Common myeloid progenitor, CD34-positive (primary cell): ENCODE results near the gene BEGAIN.

Source experiments
- CTCF ChIA-PET: fragments of 350-600 bp; sonication (Branson Sonifier 250); formaldehyde crosslinking; loops from one replicate; lab custom pipeline; 2021; ENCODE audit warnings: antibody characterized with exemption; lab: Charles Lee
- POLR2A ChIA-PET: fragments of 350-600 bp; sonication (Branson Sonifier 250); formaldehyde crosslinking; loops from one replicate; lab custom pipeline; 2021; ENCODE audit warnings: antibody characterized with exemption; lab: Charles Lee
- DNase-seq, 3 donors: peaks; one replicate each; pipeline versions ENCODE4 v3.0.0 to v3.0.0-alpha.2; 2013
- H3K27ac ChIP-seq, 2 experiments: 1 replicate in 1 of 2; 2 replicates in 1 of 2; pipeline ENCODE4 v1.7.0; 2013; ENCODE audit warnings: inconsistent platforms in 2 of 2, low read length in 2 of 2, mild to moderate bottlenecking in 2 of 2, low read depth in 1 of 2, moderate library complexity in 1 of 2; ENCODE audit not compliant: severe bottlenecking in 2 of 2, insufficient read depth in 1 of 2, poor library complexity in 1 of 2
- H3K27me3 ChIP-seq, 5 experiments: replicated peaks in 2 of 5; 1 replicate in 3 of 5; 2 replicates in 2 of 5; pipeline versions ENCODE4 v1.6.1 to v1.7.0; 2013; ENCODE audit warnings: low read length in 4 of 5, mild to moderate bottlenecking in 2 of 5, moderate library complexity in 2 of 5, inconsistent platforms in 1 of 5; ENCODE audit not compliant: insufficient read depth in 5 of 5, control insufficient read depth in 4 of 5
- H3K36me3 ChIP-seq, 4 experiments: 1 replicate in 2 of 4; 2 replicates in 2 of 4; pipeline versions ENCODE4 v1.6.1 to v1.7.0; 2013; ENCODE audit warnings: low read length in 3 of 4, control low read depth in 1 of 4, mild to moderate bottlenecking in 1 of 4; ENCODE audit not compliant: control insufficient read depth in 4 of 4, insufficient read depth in 4 of 4
- H3K4me1 ChIP-seq, 4 experiments: 1 replicate in 3 of 4; 2 replicates in 1 of 4; pipeline versions ENCODE4 v1.6.1 to v1.7.1; 2013; ENCODE audit warnings: low read length in 3 of 4, mild to moderate bottlenecking in 3 of 4, control low read depth in 1 of 4, inconsistent platforms in 1 of 4, moderate library complexity in 1 of 4; ENCODE audit not compliant: control insufficient read depth in 4 of 4, insufficient read depth in 4 of 4; ENCODE audit errors: control extremely low read depth in 1 of 4
- H3K4me3 ChIP-seq, 7 experiments: 1 replicate in 4 of 7; 2 replicates in 3 of 7; pipeline versions ENCODE4 v1.5.1 to v1.7.0; 2013; ENCODE audit warnings: mild to moderate bottlenecking in 7 of 7, low read length in 6 of 7, moderate library complexity in 6 of 7, inconsistent platforms in 2 of 7, low read depth in 2 of 7, control low read depth in 1 of 7; ENCODE audit not compliant: insufficient read depth in 4 of 7, control insufficient read depth in 1 of 7; ENCODE audit errors: extremely low read depth in 1 of 7
- H3K9me3 ChIP-seq, 5 experiments: 1 replicate in 4 of 5; 2 replicates in 1 of 5; pipeline versions ENCODE4 v1.6.1 to v1.7.1; 2013; ENCODE audit warnings: low read length in 4 of 5, mild to moderate bottlenecking in 2 of 5, inconsistent platforms in 1 of 5, low read depth in 1 of 5, moderate library complexity in 1 of 5; ENCODE audit not compliant: control insufficient read depth in 4 of 5, insufficient read depth in 2 of 5; ENCODE audit errors: control extremely low read depth in 1 of 5
- WGBS: methylation state at CpG from one replicate; pipeline ENCODE4 v1.1.5; 2013; ENCODE audit not compliant: insufficient coverage; 5-methylcytosine and 5-hydroxymethylcytosine counted together

Gene BEGAIN

GRCh38 chr14:100576091-100577085 lies 10.8 kb downstream of the BEGAIN start:
- WGBS: 98% methylated on average over 20 of the region's 26 CpGs
- ChIA-PET POLR2A (interaction anchor here (0.6 kb wide), 1 partner anchor 15 kb away, joined by 3 read pairs; no protein-coding TSS in a partner anchor), CTCF (interaction anchor here (1.0 kb wide), 1 partner anchor 31 kb away, joined by 3 read pairs; no protein-coding TSS in a partner anchor)
- Histone ChIP-seq H3K36me3 (no peaks in the 10 kb centered on the region), H3K4me1 (peaks cover 0 to 4% (median 2%) of the 10 kb centered on the region in 4 experiments), H3K4me3 (no peak overlapping the region), H3K27ac (no peak overlapping the region), H3K9me3 (no peaks in the 10 kb centered on the region), H3K27me3 (peaks cover 0 to 27% (median 4%) of the 10 kb centered on the region in 5 experiments)
- DNase-seq: no peak

DNA sequence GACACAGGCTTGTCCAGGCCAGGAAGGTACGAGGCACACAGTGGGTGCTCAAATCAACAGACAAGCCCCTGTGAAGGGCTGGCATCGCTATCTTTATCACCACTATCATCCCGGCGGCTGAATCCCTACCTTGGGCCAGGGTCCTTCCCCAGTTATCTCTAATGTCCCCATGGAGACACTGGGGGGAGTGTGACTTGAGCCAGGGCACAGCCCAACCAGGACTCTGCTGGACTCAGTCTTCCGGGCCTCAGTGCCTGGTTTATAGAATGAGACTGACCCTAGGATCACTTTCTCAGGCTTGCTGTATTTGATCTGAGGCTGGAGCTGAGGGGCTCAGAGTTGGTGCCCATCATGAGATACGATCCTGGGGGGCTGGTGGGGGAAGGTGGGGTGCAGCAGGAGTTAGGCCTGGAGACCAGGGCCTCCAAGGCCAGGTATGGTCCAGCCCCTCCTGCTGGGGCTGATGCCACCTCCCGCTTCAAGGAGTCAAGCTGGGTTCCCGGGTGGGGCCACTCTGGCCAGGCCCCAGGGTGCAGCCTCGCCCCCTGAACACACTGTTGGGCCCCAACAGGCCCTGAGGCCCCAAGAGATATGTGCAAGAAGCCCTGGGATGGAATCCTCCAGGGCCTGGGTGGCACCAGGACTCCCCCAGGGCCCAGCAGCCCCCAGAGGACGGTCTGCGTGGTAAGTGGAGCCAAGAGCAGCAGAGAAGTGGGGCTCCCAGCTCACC lies 11.8 kb downstream of the BEGAIN start:
- H3K4me1 ChIP-seq: peaks cover 0 to 4% (median 2%) of the 10 kb centered on the region in 4 experiments
- H3K27me3 ChIP-seq: peaks cover 0 to 36% (median 7%) of the 10 kb centered on the region in 5 experiments
- CTCF ChIA-PET: no interaction called here
- H3K36me3 ChIP-seq: no peaks in the 10 kb centered on the region
- no peak overlapping the region for H3K4me3 ChIP-seq
- H3K27ac ChIP-seq: no peak overlapping the region
- no peak for DNase-seq
- H3K9me3 ChIP-seq: no peaks in the 10 kb centered on the region
- POLR2A ChIA-PET: interaction anchor here (0.6 kb wide), 2 partner anchors 541 to 1014 kb away, joined by 4 read pairs; no protein-coding TSS in a partner anchor
- WGBS: 96% methylated on average over 10 of the region's 11 CpGs

DNA sequence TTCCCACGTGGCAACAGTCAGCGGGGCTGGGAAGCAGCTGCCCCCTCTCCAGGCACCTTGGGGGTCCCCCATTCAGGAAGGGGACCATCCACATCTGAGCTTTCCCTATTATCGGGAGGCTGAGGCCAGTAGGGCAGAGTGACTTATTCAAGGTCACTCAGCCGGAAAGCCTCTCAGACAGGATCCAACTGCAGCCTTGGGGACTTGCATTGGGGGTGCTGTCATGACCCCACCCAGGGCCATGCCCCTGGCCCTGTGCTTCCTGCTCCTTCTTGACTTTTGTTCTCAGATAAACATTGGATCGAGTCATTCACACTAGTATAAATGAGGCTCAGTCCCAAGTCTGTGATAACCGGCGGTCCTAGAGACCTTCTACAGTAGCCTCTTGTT lies 12.6 kb downstream of the BEGAIN start:
- 94% methylated on average over 7 of the region's 7 CpGs for WGBS
- no peaks in the 10 kb centered on the region for H3K9me3 ChIP-seq
- peaks cover 0 to 4% (median 2%) of the 10 kb centered on the region in 4 experiments for H3K4me1 ChIP-seq
- POLR2A ChIA-PET: no interaction called here
- CTCF ChIA-PET: no interaction called here
- peaks cover 0 to 44% (median 14%) of the 10 kb centered on the region in 5 experiments for H3K27me3 ChIP-seq
- DNase-seq: no peak
- H3K27ac ChIP-seq: no peak overlapping the region
- H3K36me3 ChIP-seq: no peaks in the 10 kb centered on the region
- H3K4me3 ChIP-seq: no peak overlapping the region

DNA sequence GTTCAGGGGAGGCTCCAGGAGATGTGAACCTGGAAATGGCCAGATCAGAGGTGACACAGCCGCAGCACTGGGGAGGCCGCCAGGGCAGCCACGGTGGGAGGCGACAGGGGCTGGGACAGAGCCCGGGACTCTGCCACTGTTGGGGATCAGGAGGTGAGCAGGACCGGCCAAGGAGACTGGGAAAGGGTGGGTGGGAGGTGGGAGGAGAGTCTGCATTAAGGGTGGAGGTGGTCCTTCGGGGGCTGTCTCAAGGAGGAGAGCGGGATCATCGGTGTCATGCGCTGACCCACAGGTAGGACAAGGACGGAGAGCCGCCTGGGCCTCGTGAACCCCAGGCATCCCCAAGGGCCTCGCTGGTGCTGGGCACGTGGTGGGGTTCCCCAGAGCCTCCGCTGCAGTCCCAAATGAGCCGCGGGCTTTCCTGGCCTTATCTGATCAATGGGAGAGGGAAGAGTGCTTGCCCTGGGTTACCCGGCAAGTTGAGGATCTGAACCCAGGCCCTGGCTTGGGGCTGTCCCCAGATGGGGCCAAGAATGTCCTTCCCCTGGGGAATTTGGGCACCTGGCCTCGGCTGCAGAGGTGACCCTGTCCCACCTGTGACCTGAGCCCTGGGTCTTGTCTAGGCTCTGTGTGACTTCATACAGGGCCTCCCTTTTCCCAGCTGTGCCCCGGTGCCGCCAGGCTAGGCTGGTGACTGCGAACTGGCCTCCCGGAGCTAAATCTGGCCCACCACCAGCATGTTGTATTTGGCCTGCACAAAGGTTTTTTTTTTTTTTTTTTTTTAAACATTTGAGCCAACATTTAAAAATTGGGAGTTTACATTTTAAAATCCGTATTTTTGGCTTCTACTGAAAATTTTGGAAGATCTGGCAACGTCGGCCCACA lies 13.2 kb downstream of the BEGAIN start:
- ChIA-PET POLR2A (no interaction called here), CTCF (no interaction called here)
- peaks cover 0 to 51% (median 19%) of the 10 kb centered on the region in 5 experiments for H3K27me3 ChIP-seq
- no peaks in the 10 kb centered on the region for H3K36me3 ChIP-seq
- WGBS: 99% methylated on average over 20 of the region's 27 CpGs
- no peak overlapping the region for H3K27ac ChIP-seq
- H3K4me1 ChIP-seq: peaks cover 0 to 6% (median 2%) of the 10 kb centered on the region in 4 experiments
- DNase-seq: no peak
- no peaks in the 10 kb centered on the region for H3K9me3 ChIP-seq
- H3K4me3 ChIP-seq: no peak overlapping the region

DNA sequence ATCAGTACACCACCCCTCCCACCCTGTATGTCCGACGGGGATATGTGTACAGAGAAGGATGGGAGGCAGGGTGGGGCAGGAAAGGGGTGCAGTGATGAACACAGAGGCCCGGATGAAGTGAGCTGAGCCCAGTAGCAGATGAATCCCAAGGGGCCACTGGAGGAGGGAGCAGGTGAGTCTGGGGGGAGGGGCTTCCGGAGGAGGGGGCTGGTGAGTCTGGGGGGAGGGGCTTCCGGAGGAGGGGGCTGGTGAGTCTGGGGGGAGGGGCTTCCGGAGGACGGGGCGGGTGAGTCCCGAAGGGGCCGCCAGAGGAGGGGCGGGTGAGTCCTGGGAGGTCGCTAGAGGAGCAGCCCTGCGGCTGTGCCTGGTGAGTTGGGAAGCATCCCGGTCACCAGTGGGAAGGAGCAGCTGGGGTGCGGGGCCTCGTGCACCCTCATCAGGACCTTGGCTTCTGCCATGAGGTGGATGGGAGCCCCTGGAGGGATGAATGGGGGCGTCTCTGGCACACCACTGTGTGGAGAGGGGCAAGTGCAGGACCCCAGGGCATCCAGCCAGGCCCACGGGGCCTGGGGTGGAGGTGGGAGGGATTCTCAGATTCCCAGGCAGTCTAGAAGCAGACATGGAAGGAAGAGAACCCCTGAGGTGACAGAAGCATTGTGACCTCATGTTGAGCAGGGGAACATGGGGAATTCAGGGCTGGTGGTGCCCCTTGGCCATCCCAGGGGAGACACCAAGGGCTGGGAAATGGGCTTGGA lies 14.0 kb downstream of the BEGAIN start:
- H3K27me3 ChIP-seq: peaks cover 0 to 59% (median 19%) of the 10 kb centered on the region in 5 experiments
- no peak for DNase-seq
- peaks cover 0 to 14% (median 10%) of the 10 kb centered on the region in 4 experiments for H3K4me1 ChIP-seq
- ChIA-PET CTCF (interaction anchor here (1.2 kb wide), 1 partner anchor 72 kb away, joined by 3 read pairs; no protein-coding TSS in a partner anchor), POLR2A (no interaction called here)
- 20% methylated on average over 11 of the region's 18 CpGs for WGBS
- H3K36me3 ChIP-seq: no peaks in the 10 kb centered on the region
- H3K4me3 ChIP-seq: no peak overlapping the region
- H3K9me3 ChIP-seq: no peaks in the 10 kb centered on the region
- no peak overlapping the region for H3K27ac ChIP-seq

DNA sequence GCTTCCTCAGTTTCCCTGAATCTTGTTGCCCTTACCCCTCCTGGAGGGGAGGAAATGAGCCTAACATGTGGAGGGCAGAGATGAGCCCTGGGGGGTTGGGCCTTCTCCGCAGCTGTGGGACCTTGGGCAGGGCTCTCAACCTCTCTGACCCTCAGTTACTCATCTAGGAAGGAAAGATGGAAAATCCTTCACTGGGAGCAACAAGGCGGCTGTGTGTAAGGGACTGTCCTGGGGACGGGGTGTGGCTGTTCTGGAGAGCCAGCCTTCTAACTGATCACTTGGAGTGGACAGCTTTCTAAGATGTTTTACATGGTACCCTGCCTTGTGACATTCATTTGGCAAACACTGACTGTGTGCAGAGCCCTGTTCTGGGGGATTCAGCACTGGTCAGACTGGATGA lies 14.7 kb downstream of the BEGAIN start:
- peaks cover 0 to 21% (median 16%) of the 10 kb centered on the region in 4 experiments for H3K4me1 ChIP-seq
- no peak overlapping the region for H3K4me3 ChIP-seq
- no peak overlapping the region for H3K27ac ChIP-seq
- WGBS: 92% methylated on average over 2 of the region's 3 CpGs
- H3K27me3 ChIP-seq: peaks cover 0 to 65% (median 19%) of the 10 kb centered on the region in 5 experiments
- ChIA-PET CTCF (interaction anchor here (1.2 kb wide), 1 partner anchor 73 kb away, joined by 3 read pairs; no protein-coding TSS in a partner anchor), POLR2A (no interaction called here)
- H3K36me3 ChIP-seq: no peaks in the 10 kb centered on the region
- H3K9me3 ChIP-seq: no peaks in the 10 kb centered on the region
- no peak for DNase-seq
